ENCODE data around the gene HPSE.

GRCh38 chr4:83297548-83298260 lies 36.9 kb downstream of the HPSE start:
- TF ChIP-seq CTCF (conservative IDR thresholded peaks at IDR 0.05; ENCODE audit: low read depth in 2 of 2), result no peak
- TF ChIP-seq CREB1 (CRISPR knock-in tag; IDR thresholded peaks at IDR 0.05; ENCODE audit: low read depth), result no peak
- TF ChIP-seq EZH2phosphoT487 (IDR thresholded peaks at IDR 0.05; ENCODE audit: unreplicated experiment), result no peak
- TF ChIP-seq EZH2 (IDR thresholded peaks at IDR 0.05; ENCODE audit: low read depth, unreplicated experiment), result no peak
- no peak for TF ChIP-seq POLR2AphosphoS5 (IDR thresholded peaks at IDR 0.05; ENCODE audit: low read depth)
- TF ChIP-seq REST (IDR thresholded peaks at IDR 0.05; ENCODE audit: unreplicated experiment), result no peak
- TF ChIP-seq JUNB (IDR thresholded peaks at IDR 0.05; ENCODE audit: unreplicated experiment), result no peak
- no peak for TF ChIP-seq NANOG (IDR thresholded peaks at IDR 0.05; ENCODE audit: borderline replicate concordance)
- TF ChIP-seq ZNF462 (CRISPR knock-in tag; IDR thresholded peaks at IDR 0.05), result no peak
- no peak for TF ChIP-seq ZNF331 (CRISPR knock-in tag; IDR thresholded peaks at IDR 0.05; ENCODE audit: low read depth)
- TF ChIP-seq ETS1 (IDR thresholded peaks at IDR 0.05), result no peak
- TF ChIP-seq STAT1 (IDR thresholded peaks at IDR 0.05; ENCODE audit: unreplicated experiment), result no peak

Measured in GM23338 (cell line).